ENCODE results near the gene DTNBP1.

DNA sequence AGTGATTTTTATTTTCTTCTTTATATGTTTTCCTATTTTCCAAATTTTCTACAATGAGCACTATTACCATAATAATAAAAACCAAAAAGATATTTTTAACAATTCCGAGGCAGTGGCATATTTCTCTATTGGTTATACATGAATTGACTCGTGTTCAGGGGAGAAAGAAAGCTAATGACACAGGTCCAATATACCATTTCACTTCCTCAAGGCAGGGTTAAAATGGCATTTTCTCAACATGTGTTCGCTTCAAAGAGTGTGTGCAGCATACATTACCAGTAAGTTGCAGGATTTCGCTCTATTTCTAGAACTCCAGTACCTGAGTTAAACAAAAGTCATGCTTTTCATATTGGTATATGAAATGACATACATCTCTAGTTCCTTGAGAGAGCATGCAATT, 35.1 kb upstream of the DTNBP1 start:
- TF ChIP-seq, protein P1, sequence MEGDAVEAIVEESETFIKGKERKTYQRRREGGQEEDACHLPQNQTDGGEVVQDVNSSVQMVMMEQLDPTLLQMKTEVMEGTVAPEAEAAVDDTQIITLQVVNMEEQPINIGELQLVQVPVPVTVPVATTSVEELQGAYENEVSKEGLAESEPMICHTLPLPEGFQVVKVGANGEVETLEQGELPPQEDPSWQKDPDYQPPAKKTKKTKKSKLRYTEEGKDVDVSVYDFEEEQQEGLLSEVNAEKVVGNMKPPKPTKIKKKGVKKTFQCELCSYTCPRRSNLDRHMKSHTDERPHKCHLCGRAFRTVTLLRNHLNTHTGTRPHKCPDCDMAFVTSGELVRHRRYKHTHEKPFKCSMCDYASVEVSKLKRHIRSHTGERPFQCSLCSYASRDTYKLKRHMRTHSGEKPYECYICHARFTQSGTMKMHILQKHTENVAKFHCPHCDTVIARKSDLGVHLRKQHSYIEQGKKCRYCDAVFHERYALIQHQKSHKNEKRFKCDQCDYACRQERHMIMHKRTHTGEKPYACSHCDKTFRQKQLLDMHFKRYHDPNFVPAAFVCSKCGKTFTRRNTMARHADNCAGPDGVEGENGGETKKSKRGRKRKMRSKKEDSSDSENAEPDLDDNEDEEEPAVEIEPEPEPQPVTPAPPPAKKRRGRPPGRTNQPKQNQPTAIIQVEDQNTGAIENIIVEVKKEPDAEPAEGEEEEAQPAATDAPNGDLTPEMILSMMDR (IDR thresholded peaks at IDR 0.05; ENCODE audit: low read depth, low read length, poor library complexity, severe bottlenecking), result no peak
- TF ChIP-seq EZH2phosphoT487 (IDR thresholded peaks at IDR 0.05; ENCODE audit: borderline replicate concordance, low read length), result no peak
